GM12878 (cell line): Measurements from ENCODE around the gene AGAP1. TPM values are rescaled to one million over a fixed set of nuclear protein-coding genes. Genes with fewer than 3 reads are reported as not detected.

ENCODE experiments used
- ATAC-seq: fragments of 200-7000 bp; cut with Tn5 transposase; 3 replicates; pipeline ENCODE4 v1.9.1; 2020; ENCODE audit warnings: mild to moderate bottlenecking, moderate library complexity
- BruUV-seq: library from RNA; stranded (reverse); fragments of 400-500 nt; replicated peaks from 2 replicates; lab custom pipeline; 2021; lab: Mats Ljungman, UMichigan
- CTCF ChIA-PET: fragments of 300-600 bp; sonication (Branson Sonifier 250); formaldehyde crosslinking; extraction: SDS; loops from one replicate; lab custom pipeline; 2021; ENCODE audit warnings: inconsistent platforms; lab: Yijun Ruan, JAX
- POLR2A ChIA-PET: fragments of 350-600 bp; formaldehyde crosslinking; extraction: SDS; loops from one replicate; lab custom pipeline; 2021; ENCODE audit warnings: inconsistent platforms; lab: Charles Lee
- RAD21 ChIA-PET: fragments of 300-600 bp; sonication (Branson Sonifier 250); formaldehyde crosslinking; loops from one replicate; lab custom pipeline; 2023; ENCODE audit warnings: antibody characterized with exemption; ENCODE audit not compliant: unreplicated experiment; lab: Charles Lee
- SMC1A ChIA-PET: fragments of 300-600 bp; sonication (Branson Sonifier 250); formaldehyde crosslinking; loops from one replicate; lab custom pipeline; 2023; ENCODE audit not compliant: unreplicated experiment, uncharacterized antibody; lab: Charles Lee
- DNase-seq: peaks from one replicate; pipeline ENCODE4 v3.0.0-alpha.2; 2011; ENCODE audit warnings: low read depth, low spot score
- FAIRE-seq: peaks from 3 replicates; lab custom pipeline; 2011; peaks lifted over from hg19 to GRCh38; lab: Jason Lieb, UNC
- H2AFZ ChIP-seq: 2 replicates; pipeline ENCODE4 v1.6.0; 2011; ENCODE audit warnings: low read depth, low read length, control low read depth; ENCODE audit not compliant: control insufficient read depth
- H3K27ac ChIP-seq: 2 replicates; pipeline ENCODE4 v1.5.1; 2011; ENCODE audit warnings: control low read depth; ENCODE audit not compliant: control insufficient read depth, insufficient read depth
- H3K27me3 ChIP-seq, 2 experiments: replicated peaks in 1 of 2; 2 replicates each; pipeline versions ENCODE4 v1.6.0 to v1.6.1; 2011; ENCODE audit warnings: low read length in 1 of 2; ENCODE audit not compliant: control insufficient read depth in 2 of 2, insufficient read depth in 2 of 2
- H3K36me3 ChIP-seq, 2 experiments: 2 replicates each; pipeline ENCODE4 v1.5.1; 2011; ENCODE audit warnings: low read length in 1 of 2; ENCODE audit not compliant: control insufficient read depth in 2 of 2, insufficient read depth in 2 of 2
- H3K4me1 ChIP-seq: 2 replicates; pipeline ENCODE4 v1.6.1; 2011; ENCODE audit warnings: mild to moderate bottlenecking, low read length, moderate library complexity, mixed read lengths; ENCODE audit not compliant: control insufficient read depth, insufficient read depth
- H3K4me2 ChIP-seq: 2 replicates; pipeline ENCODE4 v1.6.0; 2011; ENCODE audit warnings: control low read depth; ENCODE audit not compliant: control insufficient read depth, insufficient read depth
- H3K4me3 ChIP-seq: fragments of 200-600 bp; sonication (generic); 2 replicates; pipeline ENCODE4 v1.5.1; 2016
- H3K79me2 ChIP-seq: 2 replicates; pipeline ENCODE4 v1.6.0; 2011; ENCODE audit warnings: low read length; ENCODE audit not compliant: control insufficient read depth, insufficient read depth
- H3K9ac ChIP-seq: 2 replicates; pipeline ENCODE4 v1.8.0; 2011; ENCODE audit warnings: low read length, control low read depth, mixed read lengths; ENCODE audit not compliant: control insufficient read depth, insufficient read depth
- H3K9me3 ChIP-seq: replicated peaks from 3 replicates; pipeline ENCODE4 v1.5.1; 2011; ENCODE audit warnings: mild to moderate bottlenecking, low read length; ENCODE audit not compliant: control insufficient read depth, insufficient read depth
- H4K20me1 ChIP-seq: 2 replicates; pipeline ENCODE4 v1.6.0; 2011; ENCODE audit not compliant: control insufficient read depth, insufficient read depth
- EP300 ChIP-seq, 2 experiments: fragments of 150-350 bp in 1 of 2; IDR thresholded peaks; 2 replicates each; pipeline ENCODE4 v1.6.1; 2011 to 2012; ENCODE audit warnings: low read depth in 2 of 2, low read length in 2 of 2, borderline replicate concordance in 1 of 2, improper control_type of control experiment in 1 of 2, inconsistent platforms in 1 of 2; ENCODE audit not compliant: control insufficient read depth in 1 of 2
- NFYB ChIP-seq: IDR thresholded peaks from 2 replicates; pipeline ENCODE4 v1.6.1; 2011; ENCODE audit warnings: low read depth, mild to moderate bottlenecking, low read length, improper control_type of control experiment, moderate library complexity; ENCODE audit not compliant: insufficient read depth
- NRF1 ChIP-seq: conservative IDR thresholded peaks from 2 replicates; pipeline ENCODE4 v1.6.1; 2011; ENCODE audit warnings: mild to moderate bottlenecking, low read depth, low read length, improper control_type of control experiment
- PAX5 ChIP-seq: IDR thresholded peaks from 2 replicates; pipeline ENCODE4 v1.6.1; 2011; ENCODE audit warnings: low read depth, low read length, borderline replicate concordance
- RUNX3 ChIP-seq: IDR thresholded peaks from 2 replicates; pipeline ENCODE4 v1.6.1; 2012; ENCODE audit warnings: low read length, inconsistent platforms
- SIN3A ChIP-seq: IDR thresholded peaks from 2 replicates; pipeline ENCODE4 v1.6.1; 2012; ENCODE audit warnings: low read depth, low read length, improper control_type of control experiment
- SP1 ChIP-seq: IDR thresholded peaks from one replicate; pipeline ENCODE4 v1.6.1; 2011; ENCODE audit warnings: low read depth, low read length
- STAT1 ChIP-seq: fragments of 450-650 bp; conservative IDR thresholded peaks from 2 replicates; pipeline ENCODE4 v1.6.1; 2014; ENCODE audit warnings: antibody characterized with exemption, mild to moderate bottlenecking
- TCF7 ChIP-seq: IDR thresholded peaks from 2 replicates; pipeline ENCODE4 v1.6.1; 2014; ENCODE audit warnings: antibody characterized with exemption, borderline replicate concordance
- WRNIP1 ChIP-seq: IDR thresholded peaks from 2 replicates; pipeline ENCODE4 v1.6.1; 2011; ENCODE audit warnings: low read depth, low read length, improper control_type of control experiment, borderline replicate concordance
- ZBTB33 ChIP-seq: fragments of 450-650 bp; IDR thresholded peaks from 2 replicates; pipeline ENCODE4 v1.6.1; 2017; ENCODE audit warnings: mild to moderate bottlenecking
- ZBTB4 ChIP-seq: fragments of 450-650 bp; formaldehyde crosslinking; IDR thresholded peaks from 2 replicates; pipeline ENCODE4 v1.4.0; 2022; ENCODE audit warnings: mild to moderate bottlenecking, moderate library complexity
- ZNF207 ChIP-seq: fragments of 450-650 bp; IDR thresholded peaks from 2 replicates; pipeline ENCODE4 v1.6.1; 2014; ENCODE audit warnings: antibody characterized with exemption, mild to moderate bottlenecking, borderline replicate concordance
- WGBS: methylation state at CpG from one replicate; pipeline ENCODE4 v1.1.6; 2016; ENCODE audit warnings: low lambda C conversion rate; ENCODE audit not compliant: insufficient replicate concordance, insufficient coverage; ENCODE audit errors: missing lambda C conversion rate; 5-methylcytosine and 5-hydroxymethylcytosine counted together
- in situ Hi-C: fragments of 300-500 bp; cut with MboI; formaldehyde crosslinking; loops from 9 replicates; pipeline ENCODE4 v1.14.3; 2018; ENCODE audit warnings: mixed read lengths
- intact Hi-C: fragments of 100-400 bp; cut with micrococcal nuclease; formaldehyde crosslinking; loops from one replicate; pipeline ENCODE4 v1.14.2; 2022; ENCODE audit not compliant: unreplicated experiment
- polyA plus RNA-seq, 11 experiments: library from polyadenylated mRNA; depleted of rRNA in 4 of 11; unstranded in 6 of 11; stranded (reverse) in 5 of 11; fragments of >200 nt; fragmentation: Nextera tagmentation in 4 of 11; fragmentation: Illumina TruSeq in 1 of 11; extraction: Ambion mirVana in 4 of 11; extraction: Trizol in 1 of 11; gene quantifications; 1 replicate in 1 of 11; 2 replicates in 10 of 11; pipeline versions ENCODE4 v1.2.1 to v1.2.3, GENCODE V29; 2011 to 2016; ENCODE audit warnings: inconsistent platforms in 2 of 11, missing spikeins in 2 of 11, low read depth in 1 of 11
- total RNA-seq, 4 experiments: library from RNA; depleted of rRNA in 3 of 4; stranded (reverse); fragments of >200 nt in 3 of 4; fragmentation: Illumina TruSeq in 1 of 4; extraction: Trizol in 1 of 4; gene quantifications; 2 replicates each; pipeline versions ENCODE4 v1.2.1 to v1.2.3, GENCODE V29; 2013 to 2021
- TF ChIP-seq, protein P1 (sequence below): IDR thresholded peaks from 2 replicates; pipeline ENCODE4 v1.6.1; 2011; ENCODE audit warnings: borderline replicate concordance, low read depth, mild to moderate bottlenecking, moderate library complexity, low read length; ENCODE audit not compliant: insufficient read depth, poor library complexity, severe bottlenecking
- TF ChIP-seq, protein P2 (sequence below): IDR thresholded peaks from 2 replicates; pipeline ENCODE4 v1.6.1; 2012; ENCODE audit warnings: low read length, inconsistent platforms

AGAP1 gene
- total and polyA plus RNA-seq, 10 of the 15 experiments (the other 5 are each of a cell fraction or from before 2014, with no cell fraction given) = 0.05 to 0.15 (median 0.06) TPM; not detected in 7

DNA sequence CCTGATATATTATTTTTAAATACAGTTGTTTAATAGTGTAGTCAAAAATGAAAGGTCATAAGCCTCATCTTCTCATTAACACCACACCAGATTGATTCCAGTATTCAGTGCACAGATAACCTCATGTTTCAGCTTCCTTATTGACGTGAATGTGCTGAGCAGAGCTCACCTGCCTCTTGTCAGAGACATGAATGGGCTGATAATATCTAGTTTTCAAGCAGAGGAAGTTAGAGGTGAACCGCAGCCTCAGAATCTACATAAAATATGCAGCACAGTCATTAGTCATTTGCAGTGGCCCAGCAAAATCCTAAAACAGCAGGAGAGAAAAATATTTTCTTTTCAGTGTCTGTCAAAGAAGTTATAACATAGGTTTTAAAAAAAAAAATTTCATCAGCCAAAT, 458.1 kb downstream of the AGAP1 start:
- Histone ChIP-seq H3K27ac (no peak overlapping the region), H3K9ac (no peak overlapping the region), H3K36me3 (no peaks in the 10 kb centered on the region), H3K4me2 (no peak overlapping the region), H2AFZ (no peak overlapping the region), H3K27me3 (no peaks in the 10 kb centered on the region; a peak in 2 of 4 replicates), H3K4me1 (no peaks in the 10 kb centered on the region), H3K79me2 (no peaks in the 10 kb centered on the region), H4K20me1 (no peaks in the 10 kb centered on the region), H3K4me3 (no peak overlapping the region), H3K9me3 (no peaks in the 10 kb centered on the region)
- 0% methylated on average over 2 of the region's 2 CpGs for WGBS
- ATAC-seq = no peak
- ChIA-PET RAD21 (no interaction called here), SMC1A (no interaction called here), CTCF (no interaction called here), POLR2A (no interaction called here)
- BruUV-seq = no TSS peak
- in situ Hi-C loops = no loop called here
- no peak for DNase-seq
- intact Hi-C loops = no loop called here
- no peak for FAIRE-seq
- TF ChIP-seq SIN3A (no peak), STAT1 (no peak), NRF1 (no peak), WRNIP1 (no peak), SP1 (no peak), ZNF207 (no peak), ZBTB33 (no peak), EP300 (IDR thresholded peaks at IDR 0.05; ENCODE audit: borderline replicate concordance in 1 of 2, control insufficient read depth in 1 of 2, low read depth in 2 of 2, low read length in 2 of 2) (no peak), PAX5 (no peak), NFYB (no peak), RUNX3 (no peak), ZBTB4 (CRISPR knock-in tag) (no peak), TCF7 (no peak)
- TF ChIP-seq, protein P1, sequence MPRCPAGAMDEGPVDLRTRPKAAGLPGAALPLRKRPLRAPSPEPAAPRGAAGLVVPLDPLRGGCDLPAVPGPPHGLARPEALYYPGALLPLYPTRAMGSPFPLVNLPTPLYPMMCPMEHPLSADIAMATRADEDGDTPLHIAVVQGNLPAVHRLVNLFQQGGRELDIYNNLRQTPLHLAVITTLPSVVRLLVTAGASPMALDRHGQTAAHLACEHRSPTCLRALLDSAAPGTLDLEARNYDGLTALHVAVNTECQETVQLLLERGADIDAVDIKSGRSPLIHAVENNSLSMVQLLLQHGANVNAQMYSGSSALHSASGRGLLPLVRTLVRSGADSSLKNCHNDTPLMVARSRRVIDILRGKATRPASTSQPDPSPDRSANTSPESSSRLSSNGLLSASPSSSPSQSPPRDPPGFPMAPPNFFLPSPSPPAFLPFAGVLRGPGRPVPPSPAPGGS = no peak
- TF ChIP-seq, protein P2, sequence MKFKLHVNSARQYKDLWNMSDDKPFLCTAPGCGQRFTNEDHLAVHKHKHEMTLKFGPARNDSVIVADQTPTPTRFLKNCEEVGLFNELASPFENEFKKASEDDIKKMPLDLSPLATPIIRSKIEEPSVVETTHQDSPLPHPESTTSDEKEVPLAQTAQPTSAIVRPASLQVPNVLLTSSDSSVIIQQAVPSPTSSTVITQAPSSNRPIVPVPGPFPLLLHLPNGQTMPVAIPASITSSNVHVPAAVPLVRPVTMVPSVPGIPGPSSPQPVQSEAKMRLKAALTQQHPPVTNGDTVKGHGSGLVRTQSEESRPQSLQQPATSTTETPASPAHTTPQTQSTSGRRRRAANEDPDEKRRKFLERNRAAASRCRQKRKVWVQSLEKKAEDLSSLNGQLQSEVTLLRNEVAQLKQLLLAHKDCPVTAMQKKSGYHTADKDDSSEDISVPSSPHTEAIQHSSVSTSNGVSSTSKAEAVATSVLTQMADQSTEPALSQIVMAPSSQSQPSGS = no peak
